OCI-LY1 (cell line): ENCODE results near the gene MCOLN1.

Experiments
- H2AFZ ChIP-seq: fragments of 200-600 bp; sonication (generic), shearing (Covaris generic); 2 replicates; pipeline ENCODE4 v1.6.0; 2014; ENCODE audit warnings: antibody characterized with exemption, mild to moderate bottlenecking, low read length
- H3F3A ChIP-seq: fragments of 200-600 bp; sonication (generic), shearing (Covaris generic); 2 replicates; pipeline ENCODE4 v1.6.0; 2014; ENCODE audit warnings: mild to moderate bottlenecking, antibody characterized with exemption, low read length, moderate library complexity; ENCODE audit not compliant: insufficient read depth
- H3K27ac ChIP-seq: fragments of 200-600 bp; sonication (generic); 2 replicates; pipeline ENCODE4 v1.5.1; 2014; ENCODE audit warnings: low read length, mixed run types, mild to moderate bottlenecking, low read depth; ENCODE audit not compliant: poor library complexity, severe bottlenecking
- H3K27me3 ChIP-seq: fragments of 200-600 bp; sonication (generic); 2 replicates; pipeline ENCODE4 v1.6.0; 2014; ENCODE audit warnings: antibody characterized with exemption, mild to moderate bottlenecking, low read length, moderate library complexity; ENCODE audit not compliant: insufficient read depth
- H3K36me3 ChIP-seq: fragments of 200-600 bp; sonication (generic); 2 replicates; pipeline ENCODE4 v1.6.1; 2014; ENCODE audit warnings: mild to moderate bottlenecking, antibody characterized with exemption, low read length, moderate library complexity, mixed read lengths; ENCODE audit not compliant: insufficient read depth
- H3K4me1 ChIP-seq: fragments of 200-600 bp; sonication (generic); 2 replicates; pipeline ENCODE4 v1.5.1; 2014; ENCODE audit warnings: mild to moderate bottlenecking, low read length, moderate library complexity; ENCODE audit not compliant: insufficient read depth, severe bottlenecking
- H3K4me2 ChIP-seq: fragments of 200-600 bp; sonication (generic), shearing (Covaris generic); 2 replicates; pipeline ENCODE4 v1.6.1; 2014; ENCODE audit warnings: low read length
- H3K4me3 ChIP-seq: fragments of 200-600 bp; sonication (generic); 2 replicates; pipeline ENCODE4 v1.5.1; 2014; ENCODE audit warnings: low read length, low read depth, mild to moderate bottlenecking, mixed read lengths; ENCODE audit not compliant: poor library complexity, severe bottlenecking
- H3K79me2 ChIP-seq: fragments of 200-600 bp; shearing (Covaris generic); 2 replicates; pipeline ENCODE4 v1.6.1; 2016; ENCODE audit warnings: mixed run types, low read length, mixed read lengths; ENCODE audit not compliant: insufficient read depth
- H3K9ac ChIP-seq: fragments of 200-600 bp; sonication (generic), shearing (Covaris generic); 2 replicates; pipeline ENCODE4 v1.6.1; 2014; ENCODE audit warnings: mild to moderate bottlenecking, low read length, mixed read lengths
- H3K9me2 ChIP-seq: fragments of 200-600 bp; sonication (generic), shearing (Covaris generic); 2 replicates; pipeline ENCODE4 v1.6.1; 2014; ENCODE audit warnings: low read depth, mild to moderate bottlenecking, low read length, mixed read lengths
- H3K9me3 ChIP-seq: fragments of 200-600 bp; shearing (Covaris generic); 2 replicates; pipeline ENCODE4 v1.6.1; 2014; ENCODE audit warnings: low read length, mixed read lengths
- H4K20me1 ChIP-seq: fragments of 200-600 bp; sonication (generic), shearing (Covaris generic); 2 replicates; pipeline ENCODE4 v1.6.0; 2016; ENCODE audit warnings: mild to moderate bottlenecking, low read length; ENCODE audit not compliant: insufficient read depth
- EZH2 ChIP-seq: fragments of 200-600 bp; sonication (generic), shearing (Covaris generic); IDR thresholded peaks from 2 replicates; pipeline ENCODE4 v1.8.0; 2017; ENCODE audit warnings: borderline replicate concordance, mixed run types, mild to moderate bottlenecking, antibody characterized with exemption, low read length, moderate library complexity, mixed read lengths
- TF ChIP-seq, protein P1 (sequence below): fragments of 200-600 bp; sonication (generic), shearing (Covaris generic); IDR thresholded peaks from 2 replicates; pipeline ENCODE4 v1.5.1; 2017; ENCODE audit warnings: mild to moderate bottlenecking, antibody characterized with exemption, low read length, moderate library complexity, mixed read lengths

MCOLN1 gene

DNA sequence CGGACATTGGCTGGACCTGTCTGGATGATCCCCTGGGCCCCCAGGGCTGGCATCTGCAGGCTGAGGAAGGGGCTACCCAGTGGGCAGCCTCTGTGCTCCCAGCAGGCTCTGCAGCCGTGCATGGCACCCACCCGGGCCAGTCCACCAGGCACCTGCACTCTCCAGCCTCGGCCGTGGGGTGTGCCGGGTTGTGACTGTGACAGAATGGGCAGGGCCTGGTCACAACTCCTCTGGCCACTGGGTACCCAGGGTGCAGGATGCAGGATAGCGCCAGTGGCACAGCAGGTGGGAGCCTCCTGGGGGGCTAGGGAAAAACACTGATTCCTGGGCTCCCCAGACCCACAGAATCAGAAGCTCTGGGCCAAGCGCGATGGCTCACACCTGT lies 43.6 kb upstream of the MCOLN1 start:
- Histone ChIP-seq H3K4me1 (no peaks in the 10 kb centered on the region), H3K36me3 (peaks cover 7% of the 10 kb centered on the region; the same call in 1 of the 2 replicates), H3K27me3 (peaks cover 7% of the 10 kb centered on the region; the same call in 1 of the 2 replicates), H2AFZ (no peak overlapping the region), H3F3A (no peaks in the 10 kb centered on the region), H3K4me3 (no peak overlapping the region), H3K9me2 (no peaks in the 10 kb centered on the region), H4K20me1 (no peaks in the 10 kb centered on the region), H3K79me2 (no peaks in the 10 kb centered on the region), H3K27ac (no peak overlapping the region), H3K9me3 (no peaks in the 10 kb centered on the region), H3K9ac (no peak overlapping the region), H3K4me2 (no peak overlapping the region)
- no peak for TF ChIP-seq EZH2
- TF ChIP-seq, protein P1, sequence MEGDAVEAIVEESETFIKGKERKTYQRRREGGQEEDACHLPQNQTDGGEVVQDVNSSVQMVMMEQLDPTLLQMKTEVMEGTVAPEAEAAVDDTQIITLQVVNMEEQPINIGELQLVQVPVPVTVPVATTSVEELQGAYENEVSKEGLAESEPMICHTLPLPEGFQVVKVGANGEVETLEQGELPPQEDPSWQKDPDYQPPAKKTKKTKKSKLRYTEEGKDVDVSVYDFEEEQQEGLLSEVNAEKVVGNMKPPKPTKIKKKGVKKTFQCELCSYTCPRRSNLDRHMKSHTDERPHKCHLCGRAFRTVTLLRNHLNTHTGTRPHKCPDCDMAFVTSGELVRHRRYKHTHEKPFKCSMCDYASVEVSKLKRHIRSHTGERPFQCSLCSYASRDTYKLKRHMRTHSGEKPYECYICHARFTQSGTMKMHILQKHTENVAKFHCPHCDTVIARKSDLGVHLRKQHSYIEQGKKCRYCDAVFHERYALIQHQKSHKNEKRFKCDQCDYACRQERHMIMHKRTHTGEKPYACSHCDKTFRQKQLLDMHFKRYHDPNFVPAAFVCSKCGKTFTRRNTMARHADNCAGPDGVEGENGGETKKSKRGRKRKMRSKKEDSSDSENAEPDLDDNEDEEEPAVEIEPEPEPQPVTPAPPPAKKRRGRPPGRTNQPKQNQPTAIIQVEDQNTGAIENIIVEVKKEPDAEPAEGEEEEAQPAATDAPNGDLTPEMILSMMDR = no peak

DNA sequence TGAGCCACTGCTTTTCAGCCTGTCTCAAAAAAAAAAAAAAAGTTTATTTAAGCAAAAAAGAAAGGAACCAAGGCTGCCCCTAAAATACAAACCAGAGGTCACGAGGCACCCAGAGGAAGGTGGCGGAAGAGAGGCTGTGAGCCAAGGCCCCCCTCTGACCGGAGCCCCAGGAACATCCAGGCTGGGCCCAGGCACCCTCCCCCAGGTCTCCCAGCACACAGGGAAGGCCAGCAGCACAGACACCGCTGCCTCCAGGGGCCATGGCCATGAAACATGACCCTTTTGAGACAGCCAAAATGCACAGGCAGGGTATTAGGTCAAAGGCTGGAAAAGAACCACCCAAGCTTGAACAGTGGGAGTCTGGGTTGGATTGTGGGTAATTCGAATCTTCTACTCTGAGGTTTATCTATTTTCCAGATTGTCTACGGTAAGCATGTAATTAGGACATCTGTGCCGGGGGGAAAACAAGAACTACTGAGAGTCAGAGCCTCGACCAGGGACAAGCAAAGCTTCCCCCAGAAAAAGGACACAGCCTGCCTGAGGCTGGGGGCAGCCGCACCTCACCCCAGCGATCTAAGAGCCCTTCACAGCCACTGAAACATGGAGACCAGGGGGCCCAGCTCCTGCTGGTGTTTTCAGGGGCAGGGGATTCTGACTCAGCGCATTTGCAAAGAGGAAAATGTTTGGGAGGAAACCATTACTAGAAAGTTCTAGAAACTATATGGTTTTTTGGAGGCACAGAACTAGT lies 42.0 kb upstream of the MCOLN1 start:
- no peaks in the 10 kb centered on the region for H4K20me1 ChIP-seq
- H3K4me3 ChIP-seq = no peak overlapping the region
- H3K9me3 ChIP-seq = no peaks in the 10 kb centered on the region
- no peaks in the 10 kb centered on the region for H3F3A ChIP-seq
- H3K4me1 ChIP-seq = no peaks in the 10 kb centered on the region
- no peaks in the 10 kb centered on the region for H3K36me3 ChIP-seq
- no peaks in the 10 kb centered on the region for H3K9me2 ChIP-seq
- H3K9ac ChIP-seq = no peak overlapping the region
- TF ChIP-seq EZH2 = no peak
- TF ChIP-seq, protein P1 = no peak
- H3K79me2 ChIP-seq = no peaks in the 10 kb centered on the region
- H3K27ac ChIP-seq = no peak overlapping the region
- no peak overlapping the region for H3K4me2 ChIP-seq
- H2AFZ ChIP-seq = no peak overlapping the region
- H3K27me3 ChIP-seq = peaks cover 7% of the 10 kb centered on the region; the same call in 1 of the 2 replicates

DNA sequence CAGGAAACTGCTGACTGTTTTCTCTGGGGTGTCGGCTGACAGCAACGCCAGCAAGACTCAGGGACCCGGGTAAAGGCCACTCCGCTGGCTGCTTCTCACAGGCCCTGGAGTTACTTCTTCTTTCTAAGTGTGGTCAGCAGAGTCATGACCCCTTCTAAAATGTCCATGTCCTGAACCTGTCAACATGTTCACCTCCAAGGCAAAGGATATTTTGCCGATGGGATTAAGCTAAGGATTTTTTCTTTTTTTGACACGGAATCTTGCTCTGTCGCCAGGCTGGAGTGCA lies 41.5 kb upstream of the MCOLN1 start:
- Histone ChIP-seq H3K36me3 (no peaks in the 10 kb centered on the region), H3F3A (no peaks in the 10 kb centered on the region), H3K27me3 (peaks cover 7% of the 10 kb centered on the region; the same call in 1 of the 2 replicates), H2AFZ (no peak overlapping the region), H4K20me1 (no peaks in the 10 kb centered on the region), H3K79me2 (no peaks in the 10 kb centered on the region), H3K27ac (no peak overlapping the region), H3K4me3 (no peak overlapping the region), H3K4me2 (no peak overlapping the region), H3K9me3 (no peaks in the 10 kb centered on the region), H3K9ac (no peak overlapping the region), H3K9me2 (no peaks in the 10 kb centered on the region), H3K4me1 (no peaks in the 10 kb centered on the region)
- TF ChIP-seq, protein P1 = no peak
- TF ChIP-seq EZH2 = no peak
